Activated gamma-delta T cell treated with anti-CD3 and anti-CD28 coated beads, Interleukin-2, amount 50 U/mL, for 16 hours (primary cell): ENCODE measurements around the gene PARP4.
"Not testable (repeated sequence)": the region's sequence is repeated elsewhere in the genome, so short reads cannot be mapped to it uniquely, and the experiment has no call there.

Experiments used
- DNase-seq: peaks from one replicate; pipeline ENCODE4 v3.0.0-alpha.2; 2020; ENCODE audit warnings: low read depth

Gene PARP4

DNA sequence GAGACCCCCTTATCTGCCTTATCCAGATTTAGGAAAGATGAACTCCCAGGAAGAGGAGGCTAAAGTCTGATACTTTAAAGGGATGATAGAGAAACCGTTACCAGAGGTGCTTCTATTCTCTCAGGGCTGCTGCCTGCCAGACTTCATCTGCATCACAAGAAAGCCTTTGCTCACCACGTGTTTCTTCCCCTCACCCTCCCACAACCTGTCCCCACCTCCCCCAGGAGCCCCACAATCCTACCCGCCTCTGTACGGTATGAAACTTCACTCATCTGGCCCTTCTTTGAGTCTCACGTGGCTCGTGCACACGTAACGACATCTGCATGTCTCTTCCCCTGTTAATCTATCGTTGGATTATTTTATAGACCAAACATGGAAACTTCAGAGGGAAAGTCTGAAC, 67.7 kb downstream of the PARP4 start:
- not testable (repeated sequence) for DNase-seq

DNA sequence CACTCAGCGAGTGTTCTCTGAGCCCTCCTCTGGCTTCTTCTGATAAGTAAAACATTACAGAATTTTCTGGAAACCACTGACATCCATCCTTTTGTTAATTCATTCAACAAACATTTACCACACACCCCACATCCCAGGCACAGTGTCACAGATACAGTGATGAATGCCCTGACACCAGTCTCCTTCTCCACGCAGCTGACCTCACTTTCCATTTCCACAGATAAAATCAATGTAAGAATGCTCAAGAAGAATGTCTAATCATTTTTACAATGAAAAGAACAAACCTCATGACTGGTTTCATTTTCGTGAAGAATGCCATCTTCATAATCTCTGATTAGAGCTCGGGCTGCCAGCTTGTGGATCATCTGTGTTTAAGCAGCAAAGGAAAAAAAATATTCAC, 69.2 kb downstream of the PARP4 start:
- DNase-seq: no peak

DNA sequence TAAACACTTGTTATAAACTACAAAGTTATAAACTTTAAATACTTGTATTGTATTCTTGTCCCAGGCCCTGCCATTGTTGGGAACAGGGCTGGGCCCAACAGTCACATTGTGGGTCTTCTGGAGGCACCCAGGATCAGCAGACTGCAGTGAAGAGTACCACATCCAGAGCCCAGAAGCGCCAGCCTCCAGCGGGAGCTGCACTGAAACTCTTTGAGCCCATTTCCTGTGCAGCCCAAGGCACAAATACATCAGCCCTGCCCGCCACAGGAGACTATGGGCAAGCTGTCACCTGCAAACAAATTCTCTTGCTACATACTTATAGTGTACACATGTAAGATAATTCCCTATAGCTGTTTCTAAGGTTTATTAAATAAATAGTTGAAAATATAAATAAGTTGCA, 86.5 kb downstream of the PARP4 start:
- DNase-seq: not testable (repeated sequence)

DNA sequence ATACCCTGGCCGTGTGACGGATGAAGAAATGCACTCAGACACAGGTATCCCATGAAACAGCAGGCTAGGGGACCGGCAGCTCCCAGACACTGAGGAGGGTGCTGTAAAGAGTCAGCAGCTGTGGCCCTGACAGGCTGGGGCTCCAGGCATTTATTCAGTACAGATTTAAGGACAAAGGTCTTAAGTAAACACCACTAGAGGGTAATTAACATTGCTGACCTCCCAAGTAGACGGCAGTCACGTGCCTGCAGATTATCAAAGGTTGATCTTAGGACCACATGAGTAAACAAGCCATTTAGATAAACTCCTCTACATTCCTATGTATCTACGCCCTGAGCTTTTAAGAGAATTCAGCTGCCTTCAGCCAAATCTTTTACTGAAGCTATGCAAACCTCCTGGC, 92.9 kb downstream of the PARP4 start:
- not testable (repeated sequence) for DNase-seq

DNA sequence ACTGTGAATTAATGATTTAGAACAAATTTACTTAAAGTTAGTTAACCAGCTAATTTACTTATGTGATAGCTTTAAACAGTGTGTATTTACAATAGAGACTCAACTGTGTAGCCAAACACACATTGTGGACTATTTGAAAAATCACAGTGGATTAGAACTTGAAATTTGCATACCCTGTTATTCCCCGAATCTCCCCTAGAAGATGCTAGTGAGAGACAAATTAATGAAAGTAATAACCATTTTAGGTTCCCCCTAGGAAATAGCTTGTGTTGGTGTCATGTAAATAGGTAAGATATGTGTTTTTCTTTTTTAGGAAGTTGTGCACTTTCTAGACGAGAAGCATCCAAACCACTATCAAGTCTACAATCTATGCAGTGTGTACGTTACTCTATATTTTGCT, 104.7 kb downstream of the PARP4 start:
- DNase-seq: no peak

DNA sequence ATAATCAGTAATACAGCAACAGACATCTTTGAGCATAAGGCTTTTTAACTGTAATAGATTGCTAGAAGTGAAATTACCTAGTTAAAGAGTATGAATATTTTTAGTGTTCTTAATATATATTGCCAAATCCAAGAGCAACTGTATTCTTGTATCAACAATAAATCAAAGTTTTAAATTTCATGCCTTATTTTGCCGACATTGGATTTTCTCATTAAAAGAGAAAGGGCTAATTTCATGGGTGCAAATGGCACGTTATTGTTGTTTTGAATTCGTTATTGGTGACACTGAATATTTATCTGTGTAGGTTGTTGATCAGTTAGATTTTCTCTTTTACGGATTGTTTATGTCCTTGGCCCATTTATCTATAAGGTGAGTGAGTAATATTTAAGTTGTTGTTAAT, 106.1 kb downstream of the PARP4 start:
- no peak for DNase-seq

DNA sequence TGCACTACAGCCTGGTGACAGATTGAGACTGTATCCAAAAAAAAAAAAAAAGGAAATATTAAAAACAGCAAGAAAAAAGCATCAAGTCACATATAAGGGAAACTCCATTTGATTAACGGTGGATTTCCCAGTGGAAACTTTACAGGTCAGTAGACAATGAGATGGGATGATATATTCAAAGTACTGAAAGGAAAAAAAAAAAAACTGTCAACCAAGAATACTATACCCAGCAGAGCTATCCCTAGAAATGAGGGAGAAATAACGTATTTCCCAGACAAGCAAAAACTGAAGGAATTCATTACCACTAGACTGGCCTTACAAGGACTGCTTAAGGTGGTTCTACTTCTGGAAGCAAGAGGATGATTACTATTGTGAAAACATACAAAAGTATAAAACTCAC, 115.8 kb downstream of the PARP4 start:
- no peak for DNase-seq

DNA sequence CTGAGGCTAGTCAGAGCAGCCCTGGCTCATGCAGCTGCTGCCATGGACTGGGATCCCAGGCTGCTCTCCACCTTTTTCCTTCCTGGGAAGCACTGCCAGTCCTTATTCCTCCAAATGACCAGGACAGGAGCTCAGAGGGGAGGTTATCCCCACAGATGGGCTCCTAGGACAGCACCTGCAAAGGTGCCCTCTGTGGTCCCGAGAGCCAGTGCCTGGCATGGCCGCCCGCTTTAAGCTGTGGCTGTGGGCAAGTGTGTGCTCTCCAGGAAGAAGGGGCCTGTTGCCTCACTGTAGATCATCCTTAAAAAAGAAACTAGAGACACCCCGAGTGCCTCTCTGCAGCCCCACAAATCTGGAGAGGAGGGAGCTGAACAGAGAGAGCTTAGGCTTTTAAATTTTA, 119.6 kb downstream of the PARP4 start:
- no peak for DNase-seq

DNA sequence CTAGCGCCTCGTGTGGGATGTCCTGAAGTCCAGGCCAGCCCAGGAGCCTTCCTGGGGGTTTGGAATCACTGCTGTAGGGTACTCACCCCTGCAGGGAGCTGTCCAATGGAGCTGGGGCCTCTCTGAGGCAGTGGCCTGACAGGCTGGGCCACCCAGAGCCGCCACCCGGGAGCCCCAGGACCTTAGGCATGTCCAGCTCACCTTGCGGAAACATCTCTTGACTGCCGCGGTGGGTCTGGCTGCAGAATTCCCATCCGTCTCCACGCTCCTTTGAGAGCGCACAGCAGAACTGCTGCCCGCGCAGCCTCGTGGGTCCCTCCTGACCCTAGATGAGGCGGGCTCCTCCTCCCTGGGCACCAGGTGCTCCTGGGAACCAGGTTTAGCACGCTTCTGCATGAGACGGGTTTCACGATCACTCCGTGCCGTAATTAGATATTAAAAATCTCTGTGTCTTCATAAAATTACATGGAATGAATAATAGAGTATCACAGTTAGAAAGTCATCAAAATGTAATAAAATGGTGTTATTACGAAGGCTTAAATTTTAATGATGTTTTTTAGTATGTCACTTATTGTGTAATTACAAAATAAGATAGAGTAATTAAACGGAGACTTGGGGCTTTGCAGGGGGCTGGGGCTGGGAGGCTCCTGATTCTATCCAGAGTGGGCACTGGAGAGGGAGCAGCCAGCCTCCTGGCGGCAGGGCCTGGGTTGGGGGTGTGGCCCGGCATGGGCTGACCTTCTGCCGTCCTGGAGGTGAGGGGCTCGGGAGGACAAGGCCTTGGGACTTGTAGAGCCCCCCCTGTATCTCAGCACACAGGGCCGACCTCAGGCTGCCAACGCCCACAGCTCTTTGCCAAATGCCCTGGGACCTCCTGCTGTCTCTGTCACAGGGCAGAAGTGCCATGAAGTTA, 120.6 kb downstream of the PARP4 start:
- DNase-seq: not testable (repeated sequence)

DNA sequence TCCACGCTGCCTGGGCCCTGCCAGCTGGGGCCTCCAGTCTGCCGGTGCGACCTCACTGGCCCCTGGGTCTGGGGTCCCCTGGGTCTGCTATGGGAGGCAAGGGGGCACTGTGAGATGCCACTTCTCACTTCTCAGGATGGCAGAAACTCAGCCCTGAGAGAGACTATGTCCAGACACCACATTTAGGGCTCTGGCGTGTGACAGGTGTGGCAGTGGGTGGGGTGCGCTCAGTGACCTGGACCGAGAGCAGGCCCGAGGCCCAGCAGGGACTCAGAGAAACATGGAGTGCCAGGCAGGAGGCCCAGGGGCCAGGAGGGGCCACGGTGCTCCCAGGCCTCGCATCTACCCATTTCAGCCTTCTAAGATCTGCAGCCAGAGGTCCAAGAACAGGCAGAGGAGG, 121.8 kb downstream of the PARP4 start:
- not testable (repeated sequence) for DNase-seq

DNA sequence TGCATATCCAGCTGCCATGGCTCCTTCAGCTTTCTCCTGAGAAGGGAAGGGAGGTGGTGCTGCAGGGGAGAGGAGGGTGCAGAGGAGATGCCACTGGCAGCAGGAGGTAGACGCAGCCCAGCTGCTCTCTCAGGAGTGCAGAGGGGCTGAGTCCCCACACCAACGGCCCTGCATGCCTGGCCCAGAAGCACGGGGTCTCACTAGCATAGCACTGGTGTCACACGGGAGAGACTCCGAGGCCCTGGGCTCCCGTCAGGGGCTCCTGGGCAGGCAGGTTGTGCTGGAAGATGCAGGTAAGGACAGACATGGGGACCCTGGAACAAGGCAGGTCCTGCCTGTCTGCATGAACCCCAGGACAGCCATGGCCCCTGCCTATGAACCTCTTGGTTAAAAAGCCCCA, 123.1 kb downstream of the PARP4 start:
- no peak for DNase-seq

DNA sequence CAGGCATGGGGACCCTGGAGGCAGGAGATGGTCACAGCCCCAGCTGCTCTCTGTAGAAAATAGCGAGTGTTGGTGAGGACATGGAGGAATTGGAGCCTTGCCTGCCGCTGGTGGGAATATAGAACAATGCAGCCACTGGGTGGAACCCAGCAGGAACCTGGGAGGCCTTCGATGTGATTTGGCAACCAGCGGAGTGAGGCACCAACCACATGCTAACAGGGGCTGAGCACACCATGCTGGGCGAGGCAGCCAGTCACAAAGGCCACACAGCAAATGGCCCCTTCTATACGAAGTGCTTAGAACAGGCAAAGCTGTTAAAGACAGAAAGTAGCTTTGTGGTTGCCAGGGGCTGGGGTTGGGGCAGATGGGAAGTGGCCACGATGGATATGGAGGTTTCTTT, 123.8 kb downstream of the PARP4 start:
- not testable (repeated sequence) for DNase-seq

DNA sequence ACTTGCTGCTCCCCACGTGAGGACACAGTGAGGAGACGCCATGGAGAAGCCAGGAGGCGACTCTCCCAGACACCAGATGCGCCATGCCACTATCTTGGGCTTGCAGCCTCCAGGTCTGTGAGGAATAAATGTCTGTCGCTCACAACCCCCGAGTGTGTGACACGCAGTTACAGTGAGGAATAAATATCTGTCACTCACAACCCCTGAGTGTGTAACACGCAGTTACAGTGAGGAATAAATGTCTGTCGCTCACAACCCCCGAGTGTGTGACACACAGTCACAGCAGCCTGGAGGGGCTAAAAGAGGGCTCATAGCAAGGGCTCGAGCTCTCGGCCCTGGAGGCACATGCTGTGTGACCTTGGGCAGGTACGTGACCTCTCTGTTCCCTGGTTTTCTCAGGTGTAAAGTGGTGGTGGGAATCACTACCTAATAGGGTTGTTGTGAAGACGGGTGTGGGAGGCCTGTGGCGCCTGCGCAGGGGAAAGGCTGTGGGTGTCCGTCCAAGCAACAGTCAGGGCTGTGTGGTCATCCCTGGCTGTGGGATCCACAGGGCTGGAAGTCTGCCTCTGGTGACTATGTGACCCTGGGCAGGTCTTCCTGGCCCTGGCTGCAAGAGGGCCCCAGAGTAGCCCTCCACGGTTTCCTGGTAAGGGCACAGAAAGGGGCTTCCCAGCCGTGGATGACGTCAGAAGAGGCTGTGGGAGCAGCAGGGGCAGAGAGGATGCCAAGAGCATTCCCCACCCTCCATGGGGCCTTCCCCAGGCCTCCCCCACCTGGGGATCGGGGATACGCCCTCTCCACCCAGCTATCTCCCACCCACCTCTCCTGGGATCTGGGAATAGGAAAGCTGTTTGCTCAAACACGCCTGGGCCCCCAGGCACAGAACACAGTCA, 125.5 kb downstream of the PARP4 start:
- DNase-seq: no peak

DNA sequence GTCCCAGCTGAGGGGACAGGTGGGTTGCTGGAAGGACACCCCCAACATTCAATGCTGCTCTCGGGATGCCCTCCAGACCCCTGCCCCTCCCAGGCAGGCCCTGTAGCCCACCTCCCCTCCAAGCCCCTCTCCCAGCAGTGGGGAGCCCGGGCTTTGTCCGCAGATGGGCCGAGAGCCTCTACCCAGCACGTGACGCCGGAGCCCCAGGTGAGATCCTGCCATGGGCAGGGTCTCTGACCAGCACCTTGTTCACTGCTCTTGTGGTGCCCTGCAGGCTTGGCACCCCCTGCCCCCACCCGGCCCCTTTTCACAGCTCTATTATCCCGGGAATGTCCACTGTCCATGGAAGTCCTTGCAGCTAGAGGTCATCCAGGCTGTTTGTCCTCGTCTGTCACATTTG, 126.7 kb downstream of the PARP4 start:
- DNase-seq: no peak

DNA sequence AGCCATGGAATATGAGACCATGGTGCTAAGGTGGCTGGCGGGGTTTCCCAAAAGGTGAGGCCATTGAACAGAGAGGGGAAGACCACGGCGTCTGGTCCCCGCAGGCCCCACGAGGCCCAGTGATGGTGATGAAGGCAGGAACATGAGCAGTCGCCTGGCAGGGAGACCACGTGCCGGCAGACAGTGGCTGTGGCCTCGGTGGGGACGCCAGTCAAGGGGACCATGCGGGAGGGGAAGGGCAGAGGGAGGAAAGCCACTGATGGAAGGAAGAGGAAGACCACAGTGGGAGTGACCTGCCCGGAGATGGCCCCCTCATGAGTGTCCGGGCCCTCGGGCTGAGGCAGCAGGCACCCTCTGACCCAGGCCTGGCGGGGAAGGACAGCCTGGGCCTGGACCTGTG, 127.6 kb downstream of the PARP4 start:
- not testable (repeated sequence) for DNase-seq

DNA sequence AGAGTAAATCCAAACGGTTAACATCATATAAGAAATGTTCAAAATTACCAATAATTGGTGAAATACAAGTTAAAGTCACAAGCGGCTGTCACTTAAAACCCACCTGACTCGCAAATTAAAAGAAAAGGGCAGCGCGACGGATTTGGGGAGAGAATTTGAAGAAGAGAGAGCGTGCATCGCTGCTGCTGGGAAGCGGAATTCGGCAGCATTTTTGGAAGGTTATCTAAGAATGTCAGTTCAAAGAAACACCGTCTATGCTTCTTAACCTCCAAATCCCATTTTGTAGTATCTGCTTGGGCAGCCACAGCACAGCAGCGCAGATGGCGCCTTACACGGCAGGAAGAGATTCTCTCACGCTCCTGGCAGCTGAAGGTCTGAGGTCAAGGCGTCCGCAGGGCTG, 128.5 kb downstream of the PARP4 start:
- DNase-seq: not testable (repeated sequence)

DNA sequence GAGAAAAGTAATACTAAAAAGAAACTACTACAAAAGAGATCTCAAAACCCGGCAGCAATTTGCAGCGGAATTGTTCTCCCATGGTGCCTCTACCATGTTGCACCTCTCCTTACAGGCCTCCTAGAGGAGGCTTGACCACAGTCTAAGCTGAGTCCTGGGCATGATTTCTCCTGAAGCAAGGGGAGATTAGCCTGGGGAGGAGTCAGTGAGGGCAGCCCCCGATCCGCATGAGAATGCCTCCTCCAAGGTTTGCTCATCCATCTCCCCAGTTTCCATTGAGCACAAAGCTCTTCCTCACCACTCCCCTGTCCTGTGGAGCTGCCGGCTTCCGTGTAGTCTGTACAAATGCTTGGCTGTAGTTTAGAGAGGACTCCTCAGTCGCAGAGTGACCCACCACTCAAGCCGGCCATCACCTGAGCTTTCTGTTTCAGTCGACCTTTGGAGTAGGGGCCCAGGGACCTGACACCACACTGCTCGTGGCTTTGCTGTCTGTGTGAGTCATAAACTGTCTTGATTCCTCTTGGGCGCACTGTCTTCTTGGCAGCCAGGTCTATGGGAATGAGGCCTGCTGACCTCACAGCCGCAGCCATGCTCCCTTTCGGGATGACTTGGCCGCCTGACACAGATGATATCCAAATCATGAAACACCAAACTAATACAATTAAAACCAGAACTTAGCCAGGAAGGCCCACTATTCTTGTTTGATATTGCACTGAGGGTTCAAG, 130.9 kb downstream of the PARP4 start:
- no peak for DNase-seq

DNA sequence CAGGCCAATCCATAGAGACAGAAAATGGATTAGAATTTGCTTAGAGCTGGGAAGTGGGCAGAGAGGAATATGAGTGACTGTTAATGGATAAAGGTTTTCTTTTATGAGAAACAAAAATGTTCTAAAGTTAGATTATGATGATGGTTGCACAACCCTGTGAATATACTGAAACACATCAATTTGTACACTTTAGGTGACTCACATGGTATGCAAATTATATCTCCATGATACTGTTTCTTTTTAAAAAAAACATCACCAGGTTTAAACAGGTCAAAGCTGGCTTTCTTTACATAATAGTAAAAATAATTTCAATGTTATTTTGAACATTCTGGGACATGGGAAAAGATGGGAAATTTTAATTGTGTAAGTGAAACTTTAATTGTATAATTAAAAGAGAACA, 131.7 kb downstream of the PARP4 start:
- not testable (repeated sequence) for DNase-seq

DNA sequence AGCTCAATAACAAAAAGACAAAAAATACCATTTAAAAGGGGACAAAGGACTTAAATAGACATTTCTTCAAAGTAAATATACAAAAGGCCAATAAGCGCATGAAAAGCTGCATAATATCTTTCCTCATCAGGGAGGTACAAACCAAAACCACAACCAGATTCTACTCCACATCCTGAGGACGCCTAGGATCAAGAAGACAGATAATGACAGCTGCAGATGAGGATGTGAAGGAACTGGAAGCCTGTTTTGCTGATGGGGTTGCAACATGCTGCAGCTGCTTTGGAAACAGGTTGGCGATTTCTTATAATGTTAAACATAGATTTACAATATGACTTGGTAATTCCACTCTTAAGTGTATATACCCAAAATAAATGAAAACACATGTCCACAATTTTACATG, 132.4 kb downstream of the PARP4 start:
- not testable (repeated sequence) for DNase-seq

DNA sequence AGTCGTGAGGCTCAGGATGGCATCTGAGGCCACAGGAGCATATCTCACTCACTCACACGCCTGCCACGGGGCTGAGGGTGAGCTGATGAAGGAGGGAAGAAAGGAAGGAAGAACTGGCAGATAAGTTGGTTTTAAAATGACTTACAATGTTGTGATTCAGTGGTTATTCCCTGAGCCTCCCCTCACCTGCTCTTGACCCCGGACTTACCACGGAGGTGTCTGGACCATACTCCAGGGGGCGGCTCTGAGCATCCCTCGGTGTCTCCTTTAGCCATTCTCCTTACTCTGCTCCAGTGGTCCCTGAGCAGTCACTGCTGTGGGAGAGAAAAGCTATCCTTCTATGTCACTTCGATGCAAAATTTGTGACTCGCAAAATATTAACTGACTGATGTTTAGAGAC, 141.3 kb downstream of the PARP4 start:
- not testable (repeated sequence) for DNase-seq
